ENCODE results near the gene HOTAIR. TPM values are rescaled to one million over a fixed set of nuclear protein-coding genes. Genes with fewer than 3 reads are reported as not detected.

HOTAIR gene
- total and polyA plus RNA-seq, 4 donors, result 9.7 TPM; not detected in 3

DNA sequence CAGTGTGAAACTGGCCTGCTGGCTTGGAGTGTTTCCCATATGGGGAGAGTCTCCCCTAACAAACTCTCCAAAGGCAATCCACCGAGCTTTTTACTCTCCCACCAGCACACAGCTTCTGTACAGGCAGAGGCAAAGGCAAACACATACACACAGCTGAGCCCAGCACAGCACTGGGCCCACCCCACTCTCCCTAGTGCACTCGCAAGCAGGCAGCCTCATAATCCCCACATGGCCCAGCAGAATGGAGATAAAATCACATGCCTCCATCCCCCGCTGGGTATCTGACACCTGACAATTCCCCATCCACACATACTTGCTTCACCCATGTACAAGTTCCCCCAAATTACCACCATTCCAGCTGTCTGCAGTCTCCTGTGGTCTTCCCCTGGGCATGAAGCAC lies 16.6 kb downstream of the HOTAIR start:
- Histone ChIP-seq H3K4me1 (ENCODE audit: control insufficient read depth in 1 of 2, insufficient read depth in 2 of 2, low read length in 2 of 2) (no peaks in the 10 kb centered on the region), H3K4me3 (ENCODE audit: low read length in 2 of 2) (no peak overlapping the region), H3K9me3 (ENCODE audit: control insufficient read depth, low read length) (no peaks in the 10 kb centered on the region), H3K27me3 (ENCODE audit: control insufficient read depth in 1 of 2, insufficient read depth in 2 of 2, low read length in 1 of 2) (peaks cover 0 to 1% of the 10 kb centered on the region in 2 donors), H3K27ac (ENCODE audit: low read depth in 1 of 2, low read length in 2 of 2) (no peak overlapping the region), H3K36me3 (ENCODE audit: control insufficient read depth in 1 of 2, insufficient read depth in 2 of 2, low read length in 1 of 2) (no peaks in the 10 kb centered on the region)
- ATAC-seq (ENCODE audit: low FRiP score) (no peak), DNase-seq (no peak)
- intact Hi-C loops (cut with DNase I), result no loop called here
- WGBS, 2 donors, result 42 to 46% methylated on average over 3 of the region's 3 CpGs

DNA sequence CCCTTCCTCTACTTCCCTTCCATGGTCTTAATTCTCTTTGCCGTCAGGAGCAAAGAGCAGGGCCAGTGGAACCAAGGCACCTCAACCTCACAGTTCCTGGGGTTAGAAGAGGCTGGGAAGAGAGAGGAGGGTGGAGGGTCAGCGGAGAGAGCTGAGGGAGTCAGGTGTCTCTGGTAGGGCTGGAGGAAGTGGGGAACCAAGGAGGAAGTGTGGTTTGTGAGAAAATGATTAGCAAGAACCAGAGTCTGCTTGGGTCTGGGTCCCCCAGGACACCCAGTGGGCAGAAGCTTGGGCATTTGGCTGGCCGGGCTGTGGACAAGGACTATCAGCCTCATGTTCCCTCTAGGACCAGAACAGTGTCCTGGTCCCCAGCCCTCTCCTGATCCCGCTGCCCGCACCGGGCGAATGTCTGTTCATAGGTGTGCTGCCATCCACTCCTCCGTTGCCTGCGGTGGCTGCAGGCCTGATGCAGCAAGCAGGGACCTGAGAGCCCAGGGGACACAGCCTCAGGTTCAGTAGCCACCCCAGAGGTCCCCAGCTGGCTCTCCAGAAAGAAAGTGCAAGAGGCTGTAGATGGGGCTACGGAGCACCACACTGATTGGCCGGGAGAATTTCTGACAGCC lies 17.7 kb downstream of the HOTAIR start:
- H3K27me3 ChIP-seq (ENCODE audit: control insufficient read depth in 1 of 2, insufficient read depth in 2 of 2, low read length in 1 of 2), result peaks cover 0 to 1% of the 10 kb centered on the region in 2 donors
- no peak for ATAC-seq (ENCODE audit: low FRiP score)

DNA sequence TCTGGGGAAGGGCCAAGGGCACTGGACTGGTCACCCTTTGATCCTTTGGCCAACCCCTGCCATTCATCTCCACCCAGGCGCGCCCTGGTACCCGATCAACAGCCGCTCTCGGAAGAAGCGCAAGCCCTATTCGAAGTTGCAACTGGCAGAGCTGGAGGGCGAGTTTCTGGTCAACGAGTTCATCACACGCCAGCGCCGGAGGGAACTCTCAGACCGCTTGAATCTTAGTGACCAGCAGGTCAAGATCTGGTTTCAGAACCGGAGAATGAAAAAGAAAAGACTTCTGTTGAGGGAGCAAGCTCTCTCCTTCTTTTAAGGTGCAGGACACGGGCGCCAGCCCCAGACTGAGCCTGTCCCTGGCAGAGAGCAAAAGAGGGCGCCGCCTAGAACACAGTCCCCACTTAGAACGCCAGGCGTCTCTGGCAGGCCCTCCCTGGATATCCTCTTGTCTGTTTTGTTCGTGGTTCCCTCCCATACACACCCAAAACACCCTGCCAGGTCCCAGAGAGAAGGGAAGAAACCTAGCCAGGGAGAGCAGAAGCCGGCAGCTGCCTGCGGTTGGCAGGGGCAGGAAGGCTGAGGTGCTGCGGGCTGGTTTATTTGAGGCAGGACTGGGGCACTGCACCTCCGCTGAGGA lies 18.4 kb downstream of the HOTAIR start:
- Histone ChIP-seq H3K36me3 (ENCODE audit: control insufficient read depth in 1 of 2, insufficient read depth in 2 of 2, low read length in 1 of 2) (no peaks in the 10 kb centered on the region), H3K27me3 (ENCODE audit: control insufficient read depth in 1 of 2, insufficient read depth in 2 of 2, low read length in 1 of 2) (peaks cover 0 to 1% of the 10 kb centered on the region in 2 donors), H3K4me1 (ENCODE audit: control insufficient read depth in 1 of 2, insufficient read depth in 2 of 2, low read length in 2 of 2) (no peaks in the 10 kb centered on the region), H3K9me3 (ENCODE audit: control insufficient read depth, low read length) (no peaks in the 10 kb centered on the region), H3K4me3 (ENCODE audit: low read length in 2 of 2) (no peak overlapping the region), H3K27ac (ENCODE audit: low read depth in 1 of 2, low read length in 2 of 2) (no peak overlapping the region)
- ATAC-seq (ENCODE audit: low FRiP score), result no peak
- intact Hi-C loops (cut with DNase I), result no loop called here
- DNase-seq, result peak in 1 of 2 donors; percentile 58
- 9 to 12% methylated on average over 25 of the region's 25 CpGs for WGBS, 2 donors

More for the DNA sequence above, 17.7 kb downstream of the HOTAIR start:
- H3K9me3 ChIP-seq (ENCODE audit: control insufficient read depth, low read length), result no peaks in the 10 kb centered on the region
- no peaks in the 10 kb centered on the region for H3K36me3 ChIP-seq (ENCODE audit: control insufficient read depth in 1 of 2, insufficient read depth in 2 of 2, low read length in 1 of 2)
- no peaks in the 10 kb centered on the region for H3K4me1 ChIP-seq (ENCODE audit: control insufficient read depth in 1 of 2, insufficient read depth in 2 of 2, low read length in 2 of 2)
- 12 to 23% methylated on average over 10 to 11 of the region's 11 CpGs for WGBS, 2 donors
- intact Hi-C loops (cut with DNase I), result no loop called here
- no peak overlapping the region for H3K4me3 ChIP-seq (ENCODE audit: low read length in 2 of 2)
- no peak overlapping the region for H3K27ac ChIP-seq (ENCODE audit: low read depth in 1 of 2, low read length in 2 of 2)
- no peak for DNase-seq

DNA sequence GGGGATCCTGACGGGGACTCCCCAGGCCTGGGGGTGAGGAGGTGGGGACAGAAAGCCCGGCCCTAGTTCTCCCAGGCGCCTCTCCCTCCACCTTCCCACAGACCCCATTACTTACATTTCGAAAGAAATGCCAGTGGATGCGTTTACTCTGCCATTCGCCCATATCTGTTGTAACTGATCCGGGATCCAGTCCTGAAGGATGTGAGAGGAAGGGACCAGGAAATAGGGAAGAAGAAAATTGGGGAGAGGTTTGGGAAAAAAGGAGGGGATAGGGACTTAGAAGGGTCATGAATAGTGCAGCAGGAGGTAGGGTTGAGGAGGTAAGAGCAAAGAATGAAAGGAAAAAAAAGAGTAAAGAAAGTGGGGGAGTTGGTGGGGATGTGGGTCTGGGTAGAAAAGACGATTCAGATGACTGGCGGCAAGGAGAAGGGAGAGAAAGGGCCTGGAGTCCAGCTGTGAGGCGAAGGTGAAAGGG lies 18.9 kb downstream of the HOTAIR start:
- no peak for DNase-seq
- H3K27me3 ChIP-seq (ENCODE audit: control insufficient read depth in 1 of 2, insufficient read depth in 2 of 2, low read length in 1 of 2), result peaks cover 0 to 1% of the 10 kb centered on the region in 2 donors
- intact Hi-C loops (cut with DNase I), result no loop called here
- no peak for ATAC-seq (ENCODE audit: low FRiP score)
- H3K9me3 ChIP-seq (ENCODE audit: control insufficient read depth, low read length), result no peaks in the 10 kb centered on the region
- 10 to 16% methylated on average over 10 of the region's 10 CpGs for WGBS, 2 donors
- H3K4me1 ChIP-seq (ENCODE audit: control insufficient read depth in 1 of 2, insufficient read depth in 2 of 2, low read length in 2 of 2), result no peaks in the 10 kb centered on the region
- H3K4me3 ChIP-seq (ENCODE audit: low read length in 2 of 2), result no peak overlapping the region
- H3K27ac ChIP-seq (ENCODE audit: low read depth in 1 of 2, low read length in 2 of 2), result no peak overlapping the region
- H3K36me3 ChIP-seq (ENCODE audit: control insufficient read depth in 1 of 2, insufficient read depth in 2 of 2, low read length in 1 of 2), result no peaks in the 10 kb centered on the region

DNA sequence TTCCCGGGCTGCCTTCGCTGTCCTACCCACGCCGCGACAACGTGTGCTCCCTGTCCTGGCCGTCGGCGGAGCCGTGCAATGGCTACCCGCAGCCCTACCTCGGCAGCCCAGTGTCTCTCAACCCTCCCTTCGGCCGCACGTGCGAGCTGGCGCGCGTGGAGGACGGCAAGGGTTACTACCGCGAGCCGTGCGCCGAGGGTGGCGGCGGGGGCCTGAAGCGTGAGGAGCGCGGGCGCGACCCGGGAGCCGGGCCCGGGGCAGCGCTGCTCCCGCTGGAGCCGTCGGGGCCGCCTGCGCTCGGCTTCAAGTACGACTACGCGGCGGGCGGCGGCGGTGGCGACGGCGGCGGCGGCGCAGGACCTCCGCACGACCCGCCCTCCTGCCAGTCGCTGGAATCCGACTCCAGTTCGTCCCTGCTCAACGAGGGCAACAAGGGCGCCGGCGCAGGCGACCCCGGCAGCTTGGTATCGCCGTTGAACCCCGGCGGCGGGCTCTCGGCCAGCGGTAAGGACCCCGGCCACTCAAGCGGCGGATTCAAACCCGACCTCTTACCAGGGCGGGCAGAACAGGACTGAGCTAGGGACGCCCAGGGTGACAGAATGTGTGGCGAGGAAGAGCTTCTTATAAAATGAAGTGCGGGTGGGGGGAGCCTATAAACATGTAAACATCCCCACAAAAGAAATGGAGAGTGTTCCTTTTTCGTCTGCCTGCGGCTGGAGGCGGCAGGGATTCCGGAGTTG lies 19.5 kb downstream of the HOTAIR start:
- ATAC-seq (ENCODE audit: low FRiP score), result no peak
- no peaks in the 10 kb centered on the region for H3K36me3 ChIP-seq (ENCODE audit: control insufficient read depth in 1 of 2, insufficient read depth in 2 of 2, low read length in 1 of 2)
- H3K27me3 ChIP-seq (ENCODE audit: control insufficient read depth in 1 of 2, insufficient read depth in 2 of 2, low read length in 1 of 2), result peaks cover 0 to 1% of the 10 kb centered on the region in 2 donors
- no peak overlapping the region for H3K27ac ChIP-seq (ENCODE audit: low read depth in 1 of 2, low read length in 2 of 2)
- H3K4me3 ChIP-seq (ENCODE audit: low read length in 2 of 2), result no peak overlapping the region
- H3K4me1 ChIP-seq (ENCODE audit: control insufficient read depth in 1 of 2, insufficient read depth in 2 of 2, low read length in 2 of 2), result no peaks in the 10 kb centered on the region
- 4 to 5% methylated on average over 81 to 86 of the region's 86 CpGs for WGBS, 2 donors
- H3K9me3 ChIP-seq (ENCODE audit: control insufficient read depth, low read length), result no peaks in the 10 kb centered on the region
- DNase-seq, result peak in 1 of 2 donors; percentile 77
- intact Hi-C loops (cut with DNase I), result no loop called here

DNA sequence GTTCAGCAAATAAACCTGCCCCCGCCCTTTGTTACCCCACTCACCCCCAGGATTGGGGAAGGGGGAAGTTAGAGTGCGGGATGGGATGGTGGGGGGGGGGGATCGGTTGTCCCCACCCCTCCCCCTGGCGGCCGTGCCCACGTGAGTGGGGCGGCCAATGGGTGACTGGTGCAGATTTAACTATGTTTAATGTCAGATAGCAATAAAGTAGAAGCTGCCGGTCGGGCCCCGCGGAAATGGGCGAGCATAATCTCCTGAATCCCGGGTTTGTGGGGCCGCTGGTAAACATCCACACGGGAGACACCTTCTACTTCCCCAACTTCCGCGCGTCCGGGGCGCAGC lies 20.1 kb downstream of the HOTAIR start, which contains the start of gene HOXC12:
Gene HOXC12, plus strand, starts transcription at position 210 of the 342 bp plus-strand sequence. Its CDS starts 27 bp downstream, at position 237.
- DNase-seq, result peak in 1 of 2 donors; percentile 75
- Histone ChIP-seq H3K27ac (ENCODE audit: low read depth in 1 of 2, low read length in 2 of 2) (no peak within 1 kb of the TSS), H3K9me3 (ENCODE audit: control insufficient read depth, low read length) (no peaks in the 10 kb centered on the region), H3K36me3 (ENCODE audit: control insufficient read depth in 1 of 2, insufficient read depth in 2 of 2, low read length in 1 of 2) (no peaks in the 10 kb centered on the region), H3K4me3 (ENCODE audit: low read length in 2 of 2) (no peak within 1 kb of the TSS), H3K27me3 (ENCODE audit: control insufficient read depth in 1 of 2, insufficient read depth in 2 of 2, low read length in 1 of 2) (peaks cover 0 to 1% of the 10 kb centered on the region in 2 donors), H3K4me1 (ENCODE audit: control insufficient read depth in 1 of 2, insufficient read depth in 2 of 2, low read length in 2 of 2) (no peaks in the 10 kb centered on the region)
- WGBS, 2 donors, result 5 to 8% methylated on average over 20 of the region's 20 CpGs
- intact Hi-C loops (cut with DNase I), result no loop called here
- ATAC-seq (ENCODE audit: low FRiP score), result no peak

DNA sequence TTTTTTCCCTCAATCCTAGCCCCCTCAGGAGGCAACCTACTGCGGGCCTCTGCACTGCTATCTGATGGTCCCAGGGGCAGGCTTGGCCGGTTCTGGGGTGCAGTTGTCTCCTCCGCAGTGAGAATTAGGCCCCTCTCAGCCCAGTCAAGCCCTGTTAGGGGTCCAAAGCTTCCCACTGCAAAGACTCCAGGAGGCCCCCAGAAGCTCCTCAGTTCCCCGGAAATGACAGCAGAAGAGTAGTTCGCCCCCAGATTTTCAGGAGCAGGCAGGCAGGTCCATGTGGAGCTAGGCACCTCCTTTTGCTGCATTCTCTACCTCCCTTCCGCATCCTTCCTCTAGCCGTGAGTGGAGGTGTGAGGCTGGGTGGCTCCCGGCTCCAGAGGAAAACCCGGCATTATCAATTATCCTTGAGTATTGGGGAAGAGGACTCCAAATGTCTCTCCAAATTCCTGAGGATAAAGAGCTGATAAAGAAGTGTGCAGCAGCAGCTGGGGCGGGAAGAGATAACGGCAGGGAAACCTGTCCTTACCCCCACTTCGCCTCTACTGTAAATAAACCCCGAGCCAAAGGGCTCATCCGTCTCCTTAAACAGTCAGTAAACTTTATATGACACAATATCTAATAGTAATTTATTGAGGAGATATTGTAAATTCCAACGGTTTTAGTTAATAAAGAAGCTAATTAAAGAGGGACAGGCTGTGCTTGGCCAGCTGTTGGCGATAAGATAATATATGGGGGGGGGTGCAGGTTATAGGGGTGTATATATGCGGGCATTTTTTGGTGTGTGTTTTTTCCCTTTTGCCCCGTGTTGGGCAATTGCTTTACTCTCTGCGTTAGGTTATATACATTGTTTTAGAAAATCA lies 20.7 kb downstream of the HOTAIR start:
- no peaks in the 10 kb centered on the region for H3K4me1 ChIP-seq (ENCODE audit: control insufficient read depth in 1 of 2, insufficient read depth in 2 of 2, low read length in 2 of 2)
- no peaks in the 10 kb centered on the region for H3K9me3 ChIP-seq (ENCODE audit: control insufficient read depth, low read length)
- intact Hi-C loops (cut with DNase I), result no loop called here
- DNase-seq, result no peak
- peaks cover 0 to 1% of the 10 kb centered on the region in 2 donors for H3K27me3 ChIP-seq (ENCODE audit: control insufficient read depth in 1 of 2, insufficient read depth in 2 of 2, low read length in 1 of 2)
- H3K4me3 ChIP-seq (ENCODE audit: low read length in 2 of 2), result no peak overlapping the region
- H3K36me3 ChIP-seq (ENCODE audit: control insufficient read depth in 1 of 2, insufficient read depth in 2 of 2, low read length in 1 of 2), result no peaks in the 10 kb centered on the region
- 13 to 14% methylated on average over 19 of the region's 19 CpGs for WGBS, 2 donors
- H3K27ac ChIP-seq (ENCODE audit: low read depth in 1 of 2, low read length in 2 of 2), result no peak overlapping the region
- ATAC-seq (ENCODE audit: low FRiP score), result no peak

All from aorta (tissue), 5 donors.